22Rv1 (cell line): ENCODE results near the gene ELOVL6.

ENCODE experiments used
- ZFX ChIP-seq: fragments of 450-650 bp; IDR thresholded peaks from 2 replicates; pipeline ENCODE4 v1.6.1; 2017; ENCODE audit warnings: antibody characterized with exemption, borderline replicate concordance
- TF ChIP-seq, protein P1 (sequence below): fragments of 450-650 bp; IDR thresholded peaks from 2 replicates; pipeline ENCODE4 v1.5.1; 2017; ENCODE audit warnings: mild to moderate bottlenecking

DNA sequence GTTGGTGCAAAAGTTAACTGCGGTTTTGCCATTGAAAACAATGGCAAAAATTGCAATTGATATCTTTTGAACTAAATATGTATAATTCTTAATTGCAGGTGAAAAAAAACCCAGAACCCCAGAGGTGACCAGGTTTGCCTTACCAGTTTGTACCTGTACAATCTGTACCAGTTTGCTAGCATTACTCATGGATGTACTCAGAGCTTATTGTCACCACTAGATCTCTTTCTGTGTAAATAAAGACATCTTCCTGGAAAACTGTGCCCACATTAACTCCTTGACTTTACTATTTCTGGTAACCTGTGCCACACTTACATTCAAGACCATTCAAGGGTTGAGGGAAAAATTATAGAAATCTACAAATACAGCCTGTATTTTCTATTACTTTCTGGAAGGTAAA lies 139.7 kb downstream of the ELOVL6 start:
- TF ChIP-seq, protein P1, sequence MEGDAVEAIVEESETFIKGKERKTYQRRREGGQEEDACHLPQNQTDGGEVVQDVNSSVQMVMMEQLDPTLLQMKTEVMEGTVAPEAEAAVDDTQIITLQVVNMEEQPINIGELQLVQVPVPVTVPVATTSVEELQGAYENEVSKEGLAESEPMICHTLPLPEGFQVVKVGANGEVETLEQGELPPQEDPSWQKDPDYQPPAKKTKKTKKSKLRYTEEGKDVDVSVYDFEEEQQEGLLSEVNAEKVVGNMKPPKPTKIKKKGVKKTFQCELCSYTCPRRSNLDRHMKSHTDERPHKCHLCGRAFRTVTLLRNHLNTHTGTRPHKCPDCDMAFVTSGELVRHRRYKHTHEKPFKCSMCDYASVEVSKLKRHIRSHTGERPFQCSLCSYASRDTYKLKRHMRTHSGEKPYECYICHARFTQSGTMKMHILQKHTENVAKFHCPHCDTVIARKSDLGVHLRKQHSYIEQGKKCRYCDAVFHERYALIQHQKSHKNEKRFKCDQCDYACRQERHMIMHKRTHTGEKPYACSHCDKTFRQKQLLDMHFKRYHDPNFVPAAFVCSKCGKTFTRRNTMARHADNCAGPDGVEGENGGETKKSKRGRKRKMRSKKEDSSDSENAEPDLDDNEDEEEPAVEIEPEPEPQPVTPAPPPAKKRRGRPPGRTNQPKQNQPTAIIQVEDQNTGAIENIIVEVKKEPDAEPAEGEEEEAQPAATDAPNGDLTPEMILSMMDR: no peak
- no peak for TF ChIP-seq ZFX
